HL-60 (cell line): Measurements from ENCODE around the gene ANAPC5.

ENCODE experiments used
- DNase-seq, 2 experiments: peaks; one replicate each; pipeline ENCODE4 v3.0.0-alpha.2; 2010 to 2020; ENCODE audit warnings: low read depth in 1 of 2, low spot score in 1 of 2
- H3K27ac ChIP-seq: fragments of 250-450 bp; sonication (Bioruptor Pico); replicated peaks from 2 replicates; pipeline ENCODE4 v1.5.1; 2020; ENCODE audit warnings: mild to moderate bottlenecking, moderate library complexity
- H3K27me3 ChIP-seq: fragments of 250-450 bp; sonication (Bioruptor Pico); 2 replicates; pipeline ENCODE4 v1.5.1; 2021; ENCODE audit warnings: mild to moderate bottlenecking, moderate library complexity; ENCODE audit not compliant: insufficient read depth, poor library complexity, severe bottlenecking
- H3K4me3 ChIP-seq: replicated peaks from 2 replicates; pipeline ENCODE4 v1.5.1; 2011; ENCODE audit warnings: mild to moderate bottlenecking, control low read depth, low read length; ENCODE audit not compliant: insufficient read depth
- CTCF ChIP-seq: IDR thresholded peaks from one replicate; pipeline ENCODE4 v1.5.1; 2011; ENCODE audit warnings: low read length, control low read depth, inconsistent platforms; ENCODE audit not compliant: insufficient read depth
- GABPA ChIP-seq: IDR thresholded peaks from 2 replicates; pipeline ENCODE4 v1.6.1; 2012; ENCODE audit warnings: low read depth
- POLR2AphosphoS5 ChIP-seq: IDR thresholded peaks from 2 replicates; pipeline ENCODE4 v1.6.1; 2012; ENCODE audit warnings: low read depth
- REST ChIP-seq: IDR thresholded peaks from 2 replicates; pipeline ENCODE4 v1.6.1; 2012; ENCODE audit warnings: low read depth; ENCODE audit not compliant: insufficient replicate concordance
- SPI1 ChIP-seq: IDR thresholded peaks from 2 replicates; pipeline ENCODE4 v1.6.1; 2012; ENCODE audit warnings: low read depth, mild to moderate bottlenecking, borderline replicate concordance

Gene ANAPC5

GRCh38 chr12:121295116-121295745 lies 57.0 kb downstream of the ANAPC5 start:
- DNase-seq: peak in 1 of 2 experiments; percentile 43
- TF ChIP-seq POLR2AphosphoS5 (no peak; the same call in 1 of the 2 replicates), GABPA (no peak)
- Histone ChIP-seq H3K27ac (peak overlapping the region; percentile 94), H3K4me3 (peak overlapping the region; percentile 95), H3K27me3 (no peaks in the 10 kb centered on the region)

- DNase-seq: no peak
- no peaks in the 10 kb centered on the region for H3K27me3 ChIP-seq
- peak overlapping the region; percentile 95 for H3K4me3 ChIP-seq
- TF ChIP-seq POLR2AphosphoS5 (no peak; the same call in 1 of the 2 replicates), GABPA (no peak), SPI1 (no peak), REST (no peak), CTCF (no peak)
- peak overlapping the region; percentile 94 for H3K27ac ChIP-seq
Measured at GRCh38 chr12:121294151-121294889, 57.9 kb downstream of the ANAPC5 start.

GRCh38 chr12:121293603-121294002 lies 58.6 kb downstream of the ANAPC5 start:
- DNase-seq: peak in 1 of 2 experiments; percentile 32
- Histone ChIP-seq H3K27me3 (no peaks in the 10 kb centered on the region), H3K27ac (peak overlapping the region; percentile 94), H3K4me3 (no peak overlapping the region)
- no peak for TF ChIP-seq CTCF
- no peak for TF ChIP-seq POLR2AphosphoS5

GRCh38 chr12:121290410-121290809 lies 61.8 kb downstream of the ANAPC5 start:
- H3K4me3 ChIP-seq: no peak overlapping the region

More at GRCh38 chr12:121290410-121290809, 61.8 kb downstream of the ANAPC5 start:
- Histone ChIP-seq H3K27ac (peak overlapping the region; percentile 94; the same call in 1 of the 2 replicates), H3K27me3 (no peaks in the 10 kb centered on the region)
- TF ChIP-seq SPI1: no peak
- TF ChIP-seq GABPA: no peak
- no peak for TF ChIP-seq POLR2AphosphoS5
- TF ChIP-seq REST: no peak
- TF ChIP-seq CTCF: no peak
- DNase-seq: no peak
